HepG2 (cell line): ENCODE results near the gene OGFR. TPM values are rescaled to one million over a fixed set of nuclear protein-coding genes. Genes with fewer than 3 reads are reported as not detected.

Source experiments
- FLYWCH1 ChIP-seq: sonication (generic); formaldehyde crosslinking; IDR thresholded peaks from 2 replicates; pipeline ENCODE4 v1.8.1; 2023; ENCODE audit warnings: mild to moderate bottlenecking, missing genetic modification reagents
- IRF2 ChIP-seq: IDR thresholded peaks from 2 replicates; pipeline ENCODE4 v1.6.1; 2018; ENCODE audit warnings: missing genetic modification reagents, missing compliant biosample characterization
- PHF21A ChIP-seq: sonication (generic); formaldehyde crosslinking; IDR thresholded peaks from 2 replicates; pipeline ENCODE4 v1.5.0; 2020; ENCODE audit warnings: mild to moderate bottlenecking, missing genetic modification reagents
- PHF5A ChIP-seq: IDR thresholded peaks from one replicate; pipeline ENCODE4 v1.6.1; 2018; ENCODE audit warnings: low read depth, missing genetic modification reagents; ENCODE audit not compliant: unreplicated experiment
- PLRG1 ChIP-seq: fragments of 450-650 bp; conservative IDR thresholded peaks from 2 replicates; pipeline ENCODE4 v1.6.1; 2016
- REXO4 ChIP-seq: sonication (generic); formaldehyde crosslinking; IDR thresholded peaks from 2 replicates; pipeline ENCODE4 v1.8.0; 2022; ENCODE audit warnings: missing genetic modification reagents, mild to moderate bottlenecking, borderline replicate concordance
- XBP1 ChIP-seq: sonication (generic); formaldehyde crosslinking; IDR thresholded peaks from 2 replicates; pipeline ENCODE4 v1.5.0; 2020; ENCODE audit warnings: missing genetic modification reagents
- ZBTB3 ChIP-seq: sonication (generic); formaldehyde crosslinking; IDR thresholded peaks from 2 replicates; pipeline ENCODE4 v1.4.0; 2020; ENCODE audit warnings: low read depth, mild to moderate bottlenecking, moderate library complexity, missing genetic modification reagents, borderline replicate concordance
- ZHX2 ChIP-seq, 2 experiments: sonication (generic) in 1 of 2; formaldehyde crosslinking in 1 of 2; IDR thresholded peaks; 2 replicates each; pipeline versions ENCODE4 v1.6.1 to v1.9.0; 2014 to 2022; ENCODE audit warnings: antibody characterized with exemption in 1 of 2, borderline replicate concordance in 1 of 2, inconsistent platforms in 1 of 2, low read depth in 1 of 2, missing genetic modification reagents in 1 of 2
- ZNF780A ChIP-seq: sonication (generic); formaldehyde crosslinking; IDR thresholded peaks from 2 replicates; pipeline ENCODE4 v1.8.0; 2022; ENCODE audit warnings: mild to moderate bottlenecking, missing genetic modification reagents, moderate library complexity
- ZUFSP ChIP-seq: sonication (generic); formaldehyde crosslinking; IDR thresholded peaks from 2 replicates; pipeline ENCODE4 v1.9.0; 2021; ENCODE audit warnings: missing genetic modification reagents, mild to moderate bottlenecking, borderline replicate concordance
- polyA plus RNA-seq, 8 experiments: library from polyadenylated mRNA; depleted of rRNA in 3 of 8; stranded (reverse) in 7 of 8; unstranded in 1 of 8; fragments of >200 nt; fragmentation: Illumina TruSeq in 4 of 8; extraction: Trizol in 4 of 8; gene quantifications; 2 replicates each; pipeline versions ENCODE4 v1.2.1 to v1.2.3, GENCODE V29; 2011 to 2016; ENCODE audit warnings: low read depth in 4 of 8, missing spikeins in 1 of 8, mixed read lengths in 1 of 8; ENCODE audit not compliant: insufficient read depth in 1 of 8
- total RNA-seq, 5 experiments: library from RNA; depleted of rRNA; stranded (reverse); fragments of >200 nt; fragmentation: Illumina TruSeq; extraction: Trizol; gene quantifications; 2 replicates each; pipeline ENCODE4 v1.2.3, GENCODE V29; 2016; ENCODE audit warnings: low read depth in 1 of 5
- TF ChIP-seq, protein P1 (sequence below): sonication (generic); formaldehyde crosslinking; IDR thresholded peaks from 2 replicates; pipeline ENCODE4 v1.8.0; 2022; ENCODE audit warnings: mild to moderate bottlenecking, missing genetic modification reagents, moderate library complexity
- TF ChIP-seq, protein P2 (sequence below): sonication (generic); formaldehyde crosslinking; IDR thresholded peaks from 2 replicates; pipeline ENCODE4 v1.4.0; 2020; ENCODE audit warnings: missing genetic modification reagents

Gene OGFR
- total and polyA plus RNA-seq, 2 of the 13 experiments (the other 11 are each of a cell fraction or from before 2014, with no cell fraction given), result 47.7 to 81.8 TPM

DNA sequence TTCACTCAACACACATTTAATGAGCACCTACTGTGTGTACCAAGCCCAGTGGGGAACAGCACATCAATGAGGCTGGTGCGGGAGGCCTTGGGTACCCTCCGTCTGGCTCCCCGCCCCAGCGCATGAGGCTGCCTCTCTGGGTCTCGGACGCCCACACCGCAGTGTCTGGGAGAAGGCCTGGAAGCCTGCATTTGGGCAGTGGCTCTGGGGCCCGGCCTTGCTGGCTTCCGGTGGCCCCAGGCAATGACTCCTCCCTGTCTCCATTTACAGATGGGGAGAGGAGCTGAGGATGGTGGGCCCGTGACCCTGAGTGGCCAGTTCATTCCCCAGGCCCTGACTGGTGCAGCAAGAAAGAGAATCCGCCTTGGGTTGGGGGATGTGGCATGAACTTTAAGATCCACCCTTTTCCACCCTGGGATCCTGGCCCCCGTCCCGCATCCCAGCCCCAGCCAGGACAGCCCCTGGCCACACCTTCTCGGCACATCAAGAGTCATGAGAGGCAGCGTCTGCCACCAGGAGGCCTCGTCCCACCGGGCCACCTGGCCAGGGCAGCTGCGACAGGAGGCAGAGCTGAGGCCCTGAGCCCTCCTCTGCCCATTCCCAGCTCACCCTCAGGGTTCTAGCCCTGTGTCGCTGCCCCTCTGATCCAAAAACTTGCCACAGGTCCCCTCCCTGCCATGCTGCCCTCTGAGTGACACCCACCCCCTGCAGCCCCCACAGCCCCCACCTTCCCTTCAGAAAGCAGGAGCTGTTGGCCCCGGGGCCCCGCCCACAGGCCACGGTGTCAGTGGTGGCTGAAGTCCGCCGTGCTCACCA is 25.8 kb upstream of the OGFR start (continued):
- TF ChIP-seq ZNF780A (CRISPR knock-in tag), result no peak
- no peak for TF ChIP-seq ZUFSP (CRISPR knock-in tag)
- no peak for TF ChIP-seq XBP1 (CRISPR knock-in tag)
- TF ChIP-seq ZHX2 (IDR thresholded peaks at IDR 0.05; ENCODE audit: low read depth), result no peak
- TF ChIP-seq ZHX2 (CRISPR knock-in tag; IDR thresholded peaks at IDR 0.05; ENCODE audit: borderline replicate concordance), result no peak; the same call in 1 of the 2 replicates
- TF ChIP-seq PLRG1, result no peak
- no peak for TF ChIP-seq PHF5A (CRISPR knock-in tag)
- TF ChIP-seq PHF21A (CRISPR knock-in tag), result no peak
- TF ChIP-seq, protein P1, sequence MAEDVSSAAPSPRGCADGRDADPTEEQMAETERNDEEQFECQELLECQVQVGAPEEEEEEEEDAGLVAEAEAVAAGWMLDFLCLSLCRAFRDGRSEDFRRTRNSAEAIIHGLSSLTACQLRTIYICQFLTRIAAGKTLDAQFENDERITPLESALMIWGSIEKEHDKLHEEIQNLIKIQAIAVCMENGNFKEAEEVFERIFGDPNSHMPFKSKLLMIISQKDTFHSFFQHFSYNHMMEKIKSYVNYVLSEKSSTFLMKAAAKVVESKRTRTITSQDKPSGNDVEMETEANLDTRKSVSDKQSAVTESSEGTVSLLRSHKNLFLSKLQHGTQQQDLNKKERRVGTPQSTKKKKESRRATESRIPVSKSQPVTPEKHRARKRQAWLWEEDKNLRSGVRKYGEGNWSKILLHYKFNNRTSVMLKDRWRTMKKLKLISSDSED, result no peak
- 0 out of 2 replicates have a peak, but pooled peaks have one; percentile 33 for TF ChIP-seq REXO4 (CRISPR knock-in tag)
- TF ChIP-seq IRF2 (CRISPR knock-in tag), result no peak
- TF ChIP-seq, protein P2, sequence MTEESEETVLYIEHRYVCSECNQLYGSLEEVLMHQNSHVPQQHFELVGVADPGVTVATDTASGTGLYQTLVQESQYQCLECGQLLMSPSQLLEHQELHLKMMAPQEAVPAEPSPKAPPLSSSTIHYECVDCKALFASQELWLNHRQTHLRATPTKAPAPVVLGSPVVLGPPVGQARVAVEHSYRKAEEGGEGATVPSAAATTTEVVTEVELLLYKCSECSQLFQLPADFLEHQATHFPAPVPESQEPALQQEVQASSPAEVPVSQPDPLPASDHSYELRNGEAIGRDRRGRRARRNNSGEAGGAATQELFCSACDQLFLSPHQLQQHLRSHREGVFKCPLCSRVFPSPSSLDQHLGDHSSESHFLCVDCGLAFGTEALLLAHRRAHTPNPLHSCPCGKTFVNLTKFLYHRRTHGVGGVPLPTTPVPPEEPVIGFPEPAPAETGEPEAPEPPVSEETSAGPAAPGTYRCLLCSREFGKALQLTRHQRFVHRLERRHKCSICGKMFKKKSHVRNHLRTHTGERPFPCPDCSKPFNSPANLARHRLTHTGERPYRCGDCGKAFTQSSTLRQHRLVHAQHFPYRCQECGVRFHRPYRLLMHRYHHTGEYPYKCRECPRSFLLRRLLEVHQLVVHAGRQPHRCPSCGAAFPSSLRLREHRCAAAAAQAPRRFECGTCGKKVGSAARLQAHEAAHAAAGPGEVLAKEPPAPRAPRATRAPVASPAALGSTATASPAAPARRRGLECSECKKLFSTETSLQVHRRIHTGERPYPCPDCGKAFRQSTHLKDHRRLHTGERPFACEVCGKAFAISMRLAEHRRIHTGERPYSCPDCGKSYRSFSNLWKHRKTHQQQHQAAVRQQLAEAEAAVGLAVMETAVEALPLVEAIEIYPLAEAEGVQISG (CRISPR knock-in tag), result 0 out of 2 replicates have a peak, but pooled peaks have one; percentile 25
- TF ChIP-seq ZBTB3 (CRISPR knock-in tag), result no peak
- no peak for TF ChIP-seq FLYWCH1
